GM19468 (cell line): ENCODE measurements around the gene CENPU.

Source experiments
- ATAC-seq: cut with Tn5 transposase; IDR thresholded peaks from one replicate; pipeline ENCODE4 v1.9.1; 2021; ENCODE audit warnings: mild to moderate bottlenecking, moderate library complexity, moderate number of reproducible peaks; ENCODE audit not compliant: unreplicated experiment; ENCODE audit errors: extremely low read depth

The CENPU gene

GRCh38 chr4:184715526-184715925, 18.4 kb downstream of the CENPU start:
- ATAC-seq: no peak

GRCh38 chr4:184713887-184714286, 20.0 kb downstream of the CENPU start:
- no peak for ATAC-seq

GRCh38 chr4:184712322-184712721, 21.6 kb downstream of the CENPU start:
- no peak for ATAC-seq

DNA sequence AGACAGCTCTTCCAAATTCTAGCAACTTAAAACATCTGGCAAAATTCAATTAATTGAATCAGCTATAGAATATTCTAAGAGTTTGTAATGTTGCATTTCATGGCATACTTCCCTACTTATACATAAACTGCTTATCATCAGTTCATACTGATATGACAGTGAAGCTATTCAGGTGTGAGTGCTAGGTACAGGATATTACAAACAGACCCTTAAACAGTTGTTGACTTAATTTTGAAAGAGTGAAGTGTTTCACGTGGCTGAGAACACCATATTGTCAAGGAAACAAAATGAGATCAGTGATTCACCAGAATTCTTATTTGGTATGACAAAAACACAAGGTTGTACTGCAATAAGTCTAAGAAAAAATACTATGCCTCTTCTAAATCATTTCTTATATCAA, 27.4 kb downstream of the CENPU start:
- no peak for ATAC-seq

- no peak for ATAC-seq
These were observed 28.2 kb downstream of the CENPU start for GRCh38 chr4:184705692-184706091.

- no peak for ATAC-seq
These were observed 31.8 kb downstream of the CENPU start for GRCh38 chr4:184702114-184702513.

- no peak for ATAC-seq
These were observed 34.0 kb downstream of the CENPU start for GRCh38 chr4:184699941-184700340.

- ATAC-seq: no peak
These were observed 35.9 kb downstream of the CENPU start for GRCh38 chr4:184697956-184698355.

- no peak for ATAC-seq
These were observed 38.6 kb downstream of the CENPU start for GRCh38 chr4:184695178-184695896.

GRCh38 chr4:184694412-184694956, 39.4 kb downstream of the CENPU start:
- ATAC-seq: no peak

- ATAC-seq: no peak
These were observed 40.8 kb downstream of the CENPU start for GRCh38 chr4:184693056-184693455.

DNA sequence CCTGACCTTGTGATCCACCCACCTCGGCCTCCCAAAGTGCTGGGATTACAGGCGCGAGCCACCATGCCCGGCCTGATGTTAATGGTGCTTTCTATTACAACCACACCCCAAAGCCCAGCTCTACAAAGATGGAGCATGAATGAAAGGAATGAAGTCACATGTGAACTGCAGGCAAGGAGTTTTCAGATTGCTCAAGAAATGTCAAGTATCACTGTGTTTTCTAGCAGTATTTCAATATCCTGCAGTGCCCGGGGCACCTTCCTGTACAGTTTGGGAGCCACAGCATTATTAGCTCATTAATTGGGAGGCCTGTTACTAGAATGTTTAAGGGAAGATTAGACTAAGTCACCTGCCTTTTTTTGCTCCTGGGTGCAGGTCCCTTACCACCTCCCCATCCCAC, 44.2 kb downstream of the CENPU start:
- no peak for ATAC-seq

DNA sequence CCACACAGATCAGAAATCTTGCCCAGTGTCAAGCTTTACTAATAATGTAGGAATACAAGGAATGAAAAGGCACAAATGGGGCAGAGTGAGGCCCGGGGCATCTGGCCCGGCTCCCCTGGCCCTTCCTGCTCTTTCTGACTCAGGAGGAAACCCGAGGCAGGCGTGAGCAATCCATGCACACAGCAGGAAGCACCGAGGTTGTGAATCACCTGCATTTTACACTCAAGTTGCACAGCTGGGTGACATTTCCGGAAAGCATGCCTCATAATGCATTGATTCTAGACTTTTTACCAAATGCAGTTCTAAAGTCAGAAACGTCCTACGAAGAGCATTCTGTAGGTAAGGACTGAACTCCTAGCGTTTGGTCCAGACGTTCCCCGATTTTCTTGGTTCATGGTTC, 45.4 kb downstream of the CENPU start:
- no peak for ATAC-seq

DNA sequence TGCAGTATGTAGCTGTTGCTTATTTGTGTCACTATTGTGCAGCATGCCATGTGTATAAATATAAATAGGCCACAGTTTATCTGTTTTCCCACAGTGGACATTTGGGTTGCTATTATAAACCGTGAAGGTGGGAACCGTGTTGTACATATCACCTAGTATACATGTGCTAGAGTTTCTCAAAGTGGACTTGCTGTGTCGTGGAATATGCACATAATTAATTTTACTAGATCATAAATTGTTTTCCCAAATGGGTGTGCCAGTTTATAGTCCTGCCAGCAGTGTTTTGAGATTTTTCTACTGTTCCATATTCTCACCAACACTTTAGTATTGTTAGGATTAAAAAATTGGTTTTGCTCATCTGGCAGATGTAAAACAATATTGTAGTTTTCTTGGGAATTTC, 45.9 kb downstream of the CENPU start:
- no peak for ATAC-seq

DNA sequence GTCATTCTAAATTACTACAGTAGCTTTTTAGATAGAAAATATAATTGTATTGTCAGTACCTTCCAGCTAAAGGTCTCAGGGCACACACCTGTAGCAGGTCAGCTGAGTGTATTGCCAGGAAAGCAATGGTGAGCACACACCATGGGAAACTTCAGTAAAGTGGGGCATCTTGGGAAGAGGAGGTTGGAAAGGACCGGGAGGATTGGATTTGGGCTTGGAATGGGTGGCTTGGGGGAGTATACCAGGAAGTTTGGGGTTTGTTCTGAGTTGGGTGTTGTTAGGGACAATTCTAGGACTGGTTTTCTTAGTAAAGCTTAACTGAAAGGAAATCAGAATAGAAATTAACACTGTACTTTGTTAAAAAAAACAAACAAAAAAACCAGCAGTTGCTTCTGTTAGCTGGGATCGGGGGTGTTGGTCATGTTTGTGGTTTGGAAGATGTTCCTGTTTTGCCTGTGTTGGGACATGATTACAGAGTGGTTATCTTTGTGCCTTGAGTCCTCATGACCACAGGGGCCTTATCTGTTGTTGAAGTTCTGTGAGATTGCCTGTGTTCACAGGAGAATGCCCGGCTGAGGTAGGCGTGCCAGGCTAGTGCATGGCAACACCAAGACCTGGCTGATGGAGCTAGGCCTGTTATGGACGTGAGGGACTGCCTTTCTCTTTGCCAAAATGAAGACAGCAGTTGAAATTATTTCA, 49.3 kb downstream of the CENPU start:
- no peak for ATAC-seq

- no peak for ATAC-seq
These were observed 52.0 kb downstream of the CENPU start for GRCh38 chr4:184681916-184682315.

DNA sequence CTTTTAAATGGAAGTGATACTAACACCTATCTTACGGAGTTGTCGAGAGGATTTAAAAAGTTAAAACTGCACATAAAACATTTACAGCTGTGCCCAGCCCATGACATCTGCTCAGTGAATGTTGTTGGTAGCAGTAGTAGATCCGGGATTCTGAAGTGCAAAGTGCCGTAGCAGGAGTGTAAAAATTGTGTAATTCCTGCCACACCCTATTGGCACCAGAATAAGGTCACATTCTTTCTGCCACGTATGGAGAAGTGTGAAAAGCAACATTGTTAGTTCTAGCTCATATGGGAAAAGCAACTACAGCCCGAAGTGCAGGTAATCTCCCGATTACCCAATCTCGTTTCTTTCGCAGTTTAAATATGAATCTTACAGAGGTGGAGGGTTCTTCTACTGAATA, 53.2 kb downstream of the CENPU start:
- no peak for ATAC-seq

- no peak for ATAC-seq
These were observed 57.9 kb downstream of the CENPU start for GRCh38 chr4:184675821-184676492.

DNA sequence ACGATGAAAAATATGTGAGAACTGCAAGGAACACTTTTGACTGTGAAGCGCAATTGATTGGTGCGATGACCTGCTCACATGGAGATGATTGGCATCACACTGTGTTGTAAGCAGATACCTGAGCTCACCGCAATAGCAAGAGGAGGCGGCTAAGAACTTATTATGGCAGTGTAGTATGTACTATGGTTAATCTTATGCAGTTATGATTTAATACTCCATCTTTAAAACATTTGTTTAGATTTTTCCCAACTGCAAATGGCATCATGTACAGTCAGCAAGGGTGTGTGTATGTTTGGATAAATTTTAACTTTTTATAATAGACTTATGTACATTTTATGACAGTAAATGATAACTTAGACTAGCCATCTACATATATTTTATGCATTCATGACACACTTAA, 58.9 kb downstream of the CENPU start:
- no peak for ATAC-seq

DNA sequence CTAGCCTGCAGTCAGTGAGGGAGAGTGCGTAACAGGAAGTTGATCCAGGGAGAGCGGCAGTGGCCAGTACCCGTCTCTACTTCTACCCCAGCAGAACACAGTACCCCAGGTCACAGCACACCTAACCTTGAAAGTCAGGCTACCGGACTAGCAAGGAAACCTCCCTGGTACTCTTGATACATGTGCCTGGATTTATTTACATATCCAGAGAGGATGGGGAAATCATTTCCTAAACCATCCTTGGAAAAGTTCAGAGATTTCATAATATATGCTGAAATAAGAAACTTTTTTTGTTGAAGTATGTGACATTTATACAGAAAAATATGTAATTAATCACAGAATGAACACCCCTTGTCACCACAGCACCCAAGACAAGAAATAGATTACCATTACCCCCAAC, 59.9 kb downstream of the CENPU start:
- ATAC-seq: no peak

GRCh38 chr4:184672741-184673140, 61.2 kb downstream of the CENPU start:
- ATAC-seq: no peak
